GM12872 (cell line): ENCODE results near the gene SLC15A5.

Experiments used
- CTCF ChIP-seq: IDR thresholded peaks from 3 replicates; pipeline ENCODE4 v1.5.1; 2011; ENCODE audit warnings: low read depth, mild to moderate bottlenecking, low read length, moderate library complexity; ENCODE audit not compliant: insufficient read depth

SLC15A5 gene

GRCh38 chr12:16266085-16266484, 11.4 kb downstream of the SLC15A5 start:
- no peak for TF ChIP-seq CTCF

GRCh38 chr12:16261944-16262475, 15.5 kb downstream of the SLC15A5 start:
- no peak for TF ChIP-seq CTCF

GRCh38 chr12:16260206-16260605, 17.3 kb downstream of the SLC15A5 start:
- no peak for TF ChIP-seq CTCF

GRCh38 chr12:16258963-16259362, 18.5 kb downstream of the SLC15A5 start:
- TF ChIP-seq CTCF: no peak

- no peak for TF ChIP-seq CTCF
Measured at GRCh38 chr12:16246264-16246663, 31.2 kb downstream of the SLC15A5 start.

GRCh38 chr12:16245209-16245608, 32.3 kb downstream of the SLC15A5 start:
- TF ChIP-seq CTCF: no peak

GRCh38 chr12:16243487-16244412, 33.7 kb downstream of the SLC15A5 start:
- TF ChIP-seq CTCF: no peak
